Sigmoid colon (tissue), 4 donors: ENCODE measurements around the gene ATF7IP.

ENCODE experiments used
- EP300 ChIP-seq, 4 donors: sonication (generic); formaldehyde crosslinking; IDR thresholded peaks; one replicate each; pipeline ENCODE4 v1.6.1; 2017; ENCODE audit warnings: antibody characterized with exemption in 4 of 4
- TF ChIP-seq, protein P1 (sequence below), 4 experiments: fragments of 450-650 bp in 3 of 4; fragments of 200-600 bp in 1 of 4; IDR thresholded peaks; one replicate each; pipeline ENCODE4 v1.5.1; 2016 to 2019; ENCODE audit warnings: antibody characterized with exemption in 4 of 4, mild to moderate bottlenecking in 3 of 4, moderate library complexity in 2 of 4

DNA sequence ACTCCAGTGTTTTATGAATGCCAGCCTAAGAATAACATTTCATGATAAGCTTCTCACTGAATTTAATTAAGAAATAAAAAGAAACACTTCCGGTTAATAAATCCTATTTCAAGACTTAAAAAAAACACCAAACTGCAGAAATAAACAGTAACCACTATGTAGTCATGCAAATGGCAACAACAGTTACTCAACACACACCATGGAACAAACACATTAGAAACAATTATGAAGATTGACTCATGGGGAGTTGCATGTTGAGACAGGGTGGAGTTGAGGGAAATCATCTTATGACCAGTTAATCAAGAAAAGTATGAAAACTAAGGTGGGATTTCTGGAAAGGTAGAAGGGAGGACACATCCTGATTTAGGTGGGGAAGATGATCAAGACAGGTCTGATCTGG lies 149.5 kb downstream of the ATF7IP start:
- TF ChIP-seq, protein P1, sequence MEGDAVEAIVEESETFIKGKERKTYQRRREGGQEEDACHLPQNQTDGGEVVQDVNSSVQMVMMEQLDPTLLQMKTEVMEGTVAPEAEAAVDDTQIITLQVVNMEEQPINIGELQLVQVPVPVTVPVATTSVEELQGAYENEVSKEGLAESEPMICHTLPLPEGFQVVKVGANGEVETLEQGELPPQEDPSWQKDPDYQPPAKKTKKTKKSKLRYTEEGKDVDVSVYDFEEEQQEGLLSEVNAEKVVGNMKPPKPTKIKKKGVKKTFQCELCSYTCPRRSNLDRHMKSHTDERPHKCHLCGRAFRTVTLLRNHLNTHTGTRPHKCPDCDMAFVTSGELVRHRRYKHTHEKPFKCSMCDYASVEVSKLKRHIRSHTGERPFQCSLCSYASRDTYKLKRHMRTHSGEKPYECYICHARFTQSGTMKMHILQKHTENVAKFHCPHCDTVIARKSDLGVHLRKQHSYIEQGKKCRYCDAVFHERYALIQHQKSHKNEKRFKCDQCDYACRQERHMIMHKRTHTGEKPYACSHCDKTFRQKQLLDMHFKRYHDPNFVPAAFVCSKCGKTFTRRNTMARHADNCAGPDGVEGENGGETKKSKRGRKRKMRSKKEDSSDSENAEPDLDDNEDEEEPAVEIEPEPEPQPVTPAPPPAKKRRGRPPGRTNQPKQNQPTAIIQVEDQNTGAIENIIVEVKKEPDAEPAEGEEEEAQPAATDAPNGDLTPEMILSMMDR (IDR thresholded peaks at IDR 0.05): no peak
- no peak for TF ChIP-seq EP300 (IDR thresholded peaks at IDR 0.05)
